RPMI8226 (cell line): ENCODE results near the gene GGA1.
"Not testable (repeated sequence)": the region's sequence is repeated elsewhere in the genome, so short reads cannot be mapped to it uniquely, and the experiment has no call there.

Experiments used
- DNase-seq: peaks from one replicate; pipeline ENCODE4 v3.0.0-alpha.2; 2015

Gene GGA1

DNA sequence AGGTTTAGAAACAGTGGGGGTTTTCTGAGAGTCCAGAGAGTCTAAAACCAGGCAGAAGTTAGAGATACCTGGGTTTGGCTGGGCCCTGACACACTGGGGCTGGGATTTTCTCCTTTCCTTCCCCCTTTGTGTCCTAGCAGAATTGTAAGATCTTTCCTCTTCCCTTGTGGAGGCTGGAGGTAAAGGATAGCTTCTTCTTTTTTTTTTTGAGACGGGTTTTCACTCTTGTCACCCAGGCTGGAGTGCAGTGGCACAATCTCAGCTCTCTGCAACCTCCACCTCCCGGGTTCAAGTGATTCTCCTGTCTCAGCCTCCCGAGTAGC lies 1.5 kb downstream of the GGA1 start:
- DNase-seq, result not testable (repeated sequence)

GRCh38 chr22:37610480-37611129 lies 2.0 kb downstream of the GGA1 start:
- DNase-seq, result no peak

DNA sequence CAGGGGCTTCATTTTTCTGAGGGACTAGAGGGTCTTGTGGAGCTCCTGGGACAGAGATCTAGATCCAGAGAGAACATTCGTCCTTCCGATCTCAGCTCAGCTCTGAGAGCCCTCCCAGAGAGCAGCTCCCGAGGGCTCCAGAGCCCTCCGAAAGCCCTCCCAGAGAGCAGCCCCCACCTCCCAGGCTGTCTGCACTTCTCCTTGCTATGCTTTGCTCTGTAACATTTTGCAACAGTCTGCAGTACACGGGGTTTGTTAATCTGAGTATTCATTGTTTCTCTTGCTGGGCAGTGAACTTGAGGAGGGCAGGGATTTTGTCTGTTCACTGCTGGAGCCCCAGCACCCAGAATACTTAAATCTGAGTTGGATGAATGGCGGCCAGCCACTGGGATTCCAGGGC lies 2.6 kb downstream of the GGA1 start:
- DNase-seq, result no peak

GRCh38 chr22:37616201-37617083 lies 7.8 kb downstream of the GGA1 start:
- DNase-seq, result no peak

DNA sequence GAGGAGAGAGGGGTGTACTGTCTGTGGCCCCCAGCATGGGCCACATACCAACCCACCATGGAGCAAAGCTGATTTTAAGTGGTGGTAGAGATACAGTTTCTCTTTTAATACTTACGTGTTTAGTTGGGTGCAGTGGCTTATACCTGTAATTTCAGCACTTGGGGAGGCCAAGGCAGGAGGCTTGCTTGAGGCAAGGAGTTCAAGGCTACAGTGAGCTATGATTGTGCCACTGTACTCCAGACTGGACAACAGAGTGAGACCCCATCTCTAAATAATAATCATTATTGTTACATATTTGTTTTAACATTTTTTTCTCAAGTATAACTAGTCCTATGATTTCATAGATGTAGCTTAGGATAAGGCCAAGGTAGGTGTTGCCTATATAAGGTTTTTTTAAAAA lies 8.8 kb downstream of the GGA1 start:
- DNase-seq, result no peak

DNA sequence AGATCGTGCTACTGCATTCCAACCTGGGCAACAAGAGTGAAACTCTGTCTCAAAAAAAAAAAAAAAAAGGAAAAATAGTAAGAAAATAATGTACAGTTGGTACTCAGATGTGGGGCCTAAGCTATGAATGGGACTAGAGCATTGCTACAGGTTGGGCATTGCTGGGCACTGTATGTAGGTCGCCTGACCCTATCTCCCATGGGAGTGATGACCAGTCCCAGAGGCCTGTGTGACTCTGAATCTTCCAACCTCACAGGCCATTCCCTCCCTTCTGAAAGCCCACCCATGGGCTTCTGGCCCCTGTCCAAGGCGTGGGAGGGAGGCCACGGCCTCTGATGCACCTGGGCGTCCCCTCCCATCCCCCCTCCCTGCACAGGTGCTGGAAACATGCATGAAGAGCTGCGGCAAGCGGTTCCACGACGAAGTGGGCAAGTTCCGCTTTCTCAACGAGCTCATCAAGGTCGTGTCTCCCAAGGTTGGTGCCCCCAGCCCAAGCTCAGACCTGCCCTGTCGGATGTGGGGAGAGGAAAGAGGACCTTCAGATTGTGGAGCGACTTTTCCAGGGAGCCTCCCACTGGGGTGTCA lies 9.5 kb downstream of the GGA1 start:
- no peak for DNase-seq

DNA sequence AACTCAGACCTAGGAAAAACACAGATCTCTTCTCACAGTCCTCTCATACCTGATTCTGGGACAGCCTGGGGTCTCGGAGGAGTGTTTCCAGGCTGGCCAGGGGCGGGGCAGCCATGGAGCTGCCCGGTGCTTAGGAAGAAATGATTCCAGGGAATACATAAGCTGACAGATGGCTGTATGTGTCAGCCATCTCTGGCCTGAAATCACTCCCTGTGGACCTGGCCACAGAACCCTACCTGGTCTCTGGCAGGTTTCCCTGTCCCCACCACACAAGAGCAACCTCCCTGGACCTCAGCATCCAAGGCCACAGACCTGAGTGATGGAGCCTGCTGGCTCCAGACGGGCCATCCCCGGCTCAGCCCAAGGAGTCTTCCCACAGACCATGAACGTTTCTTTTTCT lies 10.0 kb downstream of the GGA1 start:
- no peak for DNase-seq

- no peak for DNase-seq
Measured at GRCh38 chr22:37619991-37620390, 11.4 kb downstream of the GGA1 start.

GRCh38 chr22:37621352-37621860 lies 12.8 kb downstream of the GGA1 start:
- DNase-seq, result no peak

- DNase-seq, result peak; percentile 64
Measured at GRCh38 chr22:37623075-37624016, 14.7 kb downstream of the GGA1 start.

DNA sequence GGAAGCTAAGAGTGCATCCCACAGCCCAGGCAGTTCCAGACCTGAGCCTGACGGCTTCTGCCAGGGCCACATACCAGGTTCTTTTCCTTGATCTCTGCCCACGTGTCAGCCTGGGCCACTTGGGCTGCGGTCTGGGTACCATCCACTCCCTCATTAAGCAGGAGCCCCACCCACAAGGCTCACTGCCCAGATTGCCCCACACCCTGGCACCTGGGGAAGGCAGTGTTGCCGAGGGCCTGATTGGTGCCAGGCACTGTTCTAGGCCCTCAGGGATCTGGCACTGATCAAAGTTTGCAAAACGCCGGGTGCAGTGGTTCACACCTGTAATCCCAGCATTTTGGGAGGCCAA lies 15.4 kb downstream of the GGA1 start:
- no peak for DNase-seq

DNA sequence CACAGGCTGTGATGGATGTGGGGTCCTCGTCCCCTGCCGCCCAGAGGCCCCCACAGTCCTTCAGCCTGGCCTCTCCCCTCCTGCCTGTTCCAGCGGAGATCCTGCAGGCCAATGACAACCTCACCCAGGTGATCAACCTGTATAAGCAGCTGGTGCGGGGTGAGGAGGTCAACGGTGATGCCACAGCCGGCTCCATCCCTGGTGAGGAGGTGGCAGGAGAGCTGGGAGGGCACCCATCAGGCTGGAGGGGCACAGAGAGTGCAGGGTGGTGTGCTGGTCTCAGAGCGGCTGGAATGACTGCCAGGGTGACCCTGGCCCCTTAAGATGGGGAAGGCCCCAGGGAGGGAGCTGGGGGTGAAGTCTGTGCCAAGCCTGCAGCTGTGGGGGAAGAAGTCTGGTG lies 16.2 kb downstream of the GGA1 start:
- DNase-seq, result no peak

GRCh38 chr22:37625737-37626136 lies 17.1 kb downstream of the GGA1 start:
- no peak for DNase-seq

- DNase-seq, result no peak
Measured at GRCh38 chr22:37626144-37626543, 17.5 kb downstream of the GGA1 start.

GRCh38 chr22:37626556-37627075 lies 18.0 kb downstream of the GGA1 start:
- DNase-seq, result no peak

DNA sequence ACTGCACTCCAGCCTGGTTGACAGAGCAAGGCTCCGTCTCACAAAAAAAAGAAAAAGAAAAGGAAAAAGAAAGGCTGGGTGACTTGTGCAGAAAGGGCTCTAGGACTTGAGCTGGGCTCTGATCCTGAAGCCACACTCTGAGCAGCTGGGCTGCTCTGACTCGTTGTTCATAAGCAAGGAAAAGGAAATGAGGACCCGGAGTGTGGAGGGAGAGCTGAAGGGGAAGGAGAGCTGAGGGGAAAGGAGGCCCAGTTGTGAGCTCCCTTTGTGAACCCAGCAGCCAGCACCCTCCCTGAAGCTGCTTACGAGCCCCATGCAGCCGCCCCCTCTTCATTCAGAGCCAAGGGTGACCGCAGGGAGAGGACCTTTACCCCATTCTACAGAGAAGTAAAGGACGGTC lies 18.5 kb downstream of the GGA1 start:
- no peak for DNase-seq

DNA sequence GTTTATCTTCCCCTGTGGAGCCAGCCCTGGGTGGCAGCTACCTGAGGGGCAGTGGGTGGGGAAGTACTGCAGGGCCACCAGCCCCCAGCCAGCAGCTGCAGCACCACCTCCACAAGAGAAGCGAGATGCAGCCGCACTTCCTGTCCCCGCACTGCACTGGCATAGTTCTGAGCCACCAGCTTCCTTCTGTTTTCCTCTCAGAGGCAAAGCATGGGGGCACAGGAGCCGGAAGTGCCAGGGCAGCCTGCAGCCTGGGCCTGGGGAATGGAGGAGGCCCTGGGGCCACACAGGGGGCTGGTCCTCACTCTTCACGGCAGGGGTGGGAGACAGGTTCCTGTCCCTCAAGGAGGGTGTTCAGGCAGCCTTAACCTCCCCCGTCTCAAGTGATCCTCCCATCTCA lies 18.9 kb downstream of the GGA1 start:
- peak; percentile 28 for DNase-seq

DNA sequence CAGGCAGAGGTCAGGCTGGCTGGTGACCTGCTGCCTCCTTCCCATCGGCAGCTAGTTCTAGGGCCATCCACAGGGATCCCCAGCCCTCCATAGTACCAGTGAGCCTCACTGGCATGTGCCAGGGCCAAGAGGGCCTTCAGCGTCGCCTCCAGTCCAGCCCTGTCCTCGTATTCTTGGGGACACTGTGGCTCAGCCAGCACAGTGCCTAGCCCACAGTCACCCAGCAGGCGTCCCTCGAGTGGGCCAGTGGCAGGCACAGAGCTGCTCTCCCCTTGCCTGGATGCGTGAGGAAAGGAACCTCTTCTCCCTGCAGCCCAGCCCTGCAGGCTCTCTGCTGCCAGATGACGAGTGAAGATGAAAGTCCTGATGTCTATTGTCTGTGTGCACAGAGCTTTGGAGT lies 20.2 kb downstream of the GGA1 start:
- no peak for DNase-seq

DNA sequence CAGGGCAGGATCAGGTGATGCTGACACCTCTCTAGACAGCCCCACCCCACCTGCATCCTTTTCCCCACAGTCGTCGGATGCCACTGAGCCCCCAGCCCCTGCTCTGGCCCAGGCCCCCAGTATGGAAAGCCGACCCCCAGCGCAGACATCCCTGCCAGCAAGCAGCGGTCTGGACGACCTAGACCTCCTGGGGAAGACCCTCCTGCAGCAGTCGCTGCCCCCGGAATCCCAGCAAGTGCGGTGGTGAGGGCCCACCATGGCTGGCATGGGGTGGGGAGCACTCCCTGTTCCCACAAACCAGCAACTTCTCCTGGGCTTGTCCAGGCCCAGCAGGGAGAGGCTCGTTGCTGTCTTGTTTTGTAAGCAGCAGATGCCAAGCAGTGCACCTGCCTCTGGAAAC lies 21.3 kb downstream of the GGA1 start:
- no peak for DNase-seq

DNA sequence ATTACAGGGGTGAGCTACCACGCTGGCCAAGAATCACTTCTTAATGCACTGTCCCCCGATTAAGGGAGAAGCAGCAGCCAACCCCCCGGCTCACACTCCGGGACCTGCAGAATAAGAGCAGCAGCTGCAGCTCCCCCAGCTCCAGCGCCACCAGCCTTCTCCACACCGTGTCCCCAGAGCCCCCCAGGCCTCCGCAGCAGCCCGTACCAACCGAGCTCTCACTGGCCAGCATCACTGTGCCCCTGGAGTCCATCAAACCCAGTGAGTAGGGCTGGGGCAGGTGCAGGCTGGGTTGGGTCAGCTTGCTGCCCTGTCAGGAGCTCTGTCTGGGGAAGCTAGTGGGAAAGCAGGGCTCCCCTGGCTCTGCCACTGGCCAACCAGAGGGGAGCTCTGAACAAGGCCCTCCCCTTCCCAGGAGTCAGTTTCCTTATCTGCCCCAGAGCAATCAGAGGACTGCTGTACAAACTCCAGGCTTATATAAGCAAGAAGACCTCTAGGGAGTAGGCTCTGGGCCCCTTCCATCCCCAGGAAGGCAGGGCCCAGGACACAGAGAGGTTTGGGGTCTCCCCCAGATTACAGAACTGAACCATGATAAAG lies 22.3 kb downstream of the GGA1 start:
- DNase-seq, result no peak

GRCh38 chr22:37631448-37632173 lies 23.0 kb downstream of the GGA1 start:
- no peak for DNase-seq
